Neural progenitor cell (in vitro differentiated cells): ENCODE data around the gene ATRN. TPM values are rescaled to one million over a fixed set of nuclear protein-coding genes. Genes with fewer than 3 reads are reported as not detected.
A peak's percentile ranks its signal among the peaks of the same experiment; 100 is the strongest.

Source experiments
- DNase-seq: peaks from one replicate; pipeline ENCODE4 v3.0.0-alpha.2; 2016; ENCODE audit warnings: low spot score
- H2AFZ ChIP-seq: fragments of 200-600 bp; sonication (generic); replicated peaks from 2 replicates; pipeline ENCODE4 v1.6.1; 2016; ENCODE audit warnings: antibody characterized with exemption
- H3F3A ChIP-seq: fragments of 200-600 bp; sonication (generic); 2 replicates; pipeline ENCODE4 v1.6.1; 2016; ENCODE audit warnings: antibody characterized with exemption, low read depth
- H3K27ac ChIP-seq: fragments of 200-600 bp; sonication (generic); 2 replicates; pipeline ENCODE4 v1.5.1; 2016; ENCODE audit warnings: mild to moderate bottlenecking
- H3K27me3 ChIP-seq: fragments of 200-600 bp; sonication (generic); 2 replicates; pipeline ENCODE4 v1.6.1; 2016; ENCODE audit warnings: mild to moderate bottlenecking, moderate library complexity
- H3K36me3 ChIP-seq: fragments of 200-600 bp; sonication (generic); 2 replicates; pipeline ENCODE4 v1.5.1; 2016
- H3K4me1 ChIP-seq: fragments of 200-600 bp; sonication (generic); 2 replicates; pipeline ENCODE4 v1.6.1; 2016; ENCODE audit warnings: mixed run types
- H3K4me2 ChIP-seq: fragments of 200-600 bp; sonication (generic); 2 replicates; pipeline ENCODE4 v1.6.1; 2016
- H3K4me3 ChIP-seq: fragments of 200-600 bp; sonication (generic); 2 replicates; pipeline ENCODE4 v1.5.1; 2016
- H3K79me2 ChIP-seq: fragments of 200-600 bp; sonication (generic); 2 replicates; pipeline ENCODE4 v1.6.1; 2016; ENCODE audit warnings: low read depth
- H3K9ac ChIP-seq: fragments of 200-600 bp; sonication (generic); 2 replicates; pipeline ENCODE4 v1.6.1; 2016
- H3K9me3 ChIP-seq: fragments of 200-600 bp; sonication (generic); 2 replicates; pipeline ENCODE4 v1.5.1; 2016; ENCODE audit warnings: low read depth
- H4K20me1 ChIP-seq: fragments of 200-600 bp; sonication (generic); 2 replicates; pipeline ENCODE4 v1.6.1; 2016; ENCODE audit warnings: low read depth
- H3K27ac Mint-ChIP-seq: 3 replicates; pipeline ENCODE4 v1.8.0; 2021; ENCODE audit warnings: mixed read lengths
- H3K27me3 Mint-ChIP-seq: 2 replicates; pipeline ENCODE4 v1.8.0; 2022; ENCODE audit warnings: low read depth, mild to moderate bottlenecking, inconsistent platforms, moderate library complexity, mixed read lengths; ENCODE audit not compliant: insufficient read depth
- H3K36me3 Mint-ChIP-seq: 3 replicates; pipeline ENCODE4 v1.8.0; 2021; ENCODE audit warnings: mixed read lengths
- H3K4me1 Mint-ChIP-seq: 3 replicates; pipeline ENCODE4 v1.8.0; 2021; ENCODE audit warnings: mixed read lengths
- H3K4me3 Mint-ChIP-seq: 3 replicates; pipeline ENCODE4 v1.8.0; 2021; ENCODE audit warnings: mild to moderate bottlenecking, moderate library complexity, mixed read lengths
- H3K9me3 Mint-ChIP-seq: 3 replicates; pipeline ENCODE4 v1.8.0; 2020; ENCODE audit warnings: mixed read lengths
- EZH2 ChIP-seq: fragments of 200-600 bp; sonication (generic); IDR thresholded peaks from 2 replicates; pipeline ENCODE4 v1.6.1; 2017; ENCODE audit warnings: antibody characterized with exemption, mild to moderate bottlenecking, moderate library complexity
- EZH2phosphoT487 ChIP-seq: fragments of 200-600 bp; sonication (generic); IDR thresholded peaks from 2 replicates; pipeline ENCODE4 v1.6.1; 2017; ENCODE audit warnings: antibody characterized with exemption
- total RNA-seq: library from RNA; depleted of rRNA; stranded (reverse); fragments of >200 nt; gene quantifications from 2 replicates; pipeline ENCODE4 v1.2.3, GENCODE V29; 2015; ENCODE audit warnings: low replicate concordance
- TF ChIP-seq, protein P1 (sequence below): fragments of 200-600 bp; sonication (generic); IDR thresholded peaks from 2 replicates; pipeline ENCODE4 v1.5.1; 2017; ENCODE audit warnings: antibody characterized with exemption, mild to moderate bottlenecking

Gene ATRN
- total RNA-seq, 1 donor from 2014 or later: 36.8 TPM

DNA sequence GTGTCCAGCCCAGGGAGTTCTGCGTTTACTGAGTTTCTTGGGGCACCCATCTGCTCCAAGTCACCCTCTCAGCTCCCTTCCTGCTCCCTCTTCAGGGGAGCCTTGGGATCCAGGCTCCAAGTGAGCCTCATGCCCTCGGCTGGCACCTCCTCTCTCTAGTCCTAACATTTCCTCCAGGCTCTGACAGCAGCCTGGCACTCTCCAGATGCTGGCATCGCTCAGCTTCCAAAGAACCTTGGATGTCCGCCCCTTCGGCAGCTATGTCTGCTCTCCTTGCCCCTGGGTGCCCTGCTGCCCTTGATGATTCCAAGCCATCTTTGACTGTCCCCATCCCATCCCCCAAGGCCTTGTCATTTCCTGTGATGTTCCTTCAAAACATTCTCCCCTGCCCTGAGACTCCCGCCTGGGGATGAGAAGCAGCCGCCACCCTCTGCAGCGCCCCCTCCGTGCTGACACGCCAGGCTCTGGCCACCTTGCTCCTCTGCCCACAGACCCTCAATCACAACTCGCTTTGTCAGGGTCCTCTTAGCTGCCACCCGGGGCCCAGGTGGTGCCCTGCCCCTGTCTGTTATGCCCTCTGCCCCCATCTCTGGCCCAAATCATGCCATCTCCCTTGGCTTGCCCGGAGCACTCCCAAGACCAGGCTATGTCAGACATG, 199.0 kb downstream of the ATRN start:
- H3K4me1 ChIP-seq: no peaks in the 10 kb centered on the region
- no peaks in the 10 kb centered on the region for H3K36me3 ChIP-seq
- no peaks in the 10 kb centered on the region for H3K9me3 ChIP-seq
- no peaks in the 10 kb centered on the region for H3K36me3 Mint-ChIP-seq
- peaks cover 11% of the 10 kb centered on the region for H3K4me1 Mint-ChIP-seq
- no peaks in the 10 kb centered on the region for H3K79me2 ChIP-seq
- no peaks in the 10 kb centered on the region for H4K20me1 ChIP-seq
- H3K27me3 ChIP-seq: peaks cover 33% of the 10 kb centered on the region
- H3K27ac ChIP-seq: no peak overlapping the region
- H3K27ac Mint-ChIP-seq: peak overlapping the region; percentile 68
- no peak overlapping the region for H3K4me3 ChIP-seq
- H3K4me3 Mint-ChIP-seq: peak overlapping the region; percentile 33
- no peak for TF ChIP-seq EZH2phosphoT487
- DNase-seq: no peak
- H3K9ac ChIP-seq: no peak overlapping the region
- no peak overlapping the region for H2AFZ ChIP-seq
- no peaks in the 10 kb centered on the region for H3K9me3 Mint-ChIP-seq
- H3K4me2 ChIP-seq: no peak overlapping the region
- H3F3A ChIP-seq: no peaks in the 10 kb centered on the region
- peaks cover 8% of the 10 kb centered on the region for H3K27me3 Mint-ChIP-seq

DNA sequence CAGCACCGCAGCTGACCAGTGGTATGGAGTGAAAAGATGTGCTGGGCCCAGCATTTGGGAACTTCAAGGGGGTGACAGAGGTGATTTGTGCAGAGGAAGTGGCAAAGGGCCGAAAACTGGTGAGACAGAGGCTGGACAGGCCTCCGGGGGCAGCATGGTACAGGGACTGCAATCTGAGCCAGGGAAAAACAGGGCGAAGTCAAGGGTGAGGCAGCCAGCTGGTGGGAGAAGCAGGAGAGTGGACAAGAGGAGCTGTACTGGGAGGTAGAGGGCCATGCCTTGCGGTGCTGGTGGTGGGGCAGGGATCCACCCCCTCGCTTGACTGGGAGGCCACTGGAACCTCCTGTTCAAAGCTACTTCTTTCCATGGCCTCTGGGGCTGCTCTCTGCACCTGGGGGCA, 199.7 kb downstream of the ATRN start:
- Mint-ChIP-seq H3K4me3 (no peak overlapping the region), H3K9me3 (no peaks in the 10 kb centered on the region), H3K27ac (peak overlapping the region; percentile 68), H3K36me3 (no peaks in the 10 kb centered on the region), H3K4me1 (peaks cover 11% of the 10 kb centered on the region), H3K27me3 (peaks cover 14% of the 10 kb centered on the region)
- Histone ChIP-seq H3K9ac (no peak overlapping the region), H2AFZ (no peak overlapping the region), H3K79me2 (no peaks in the 10 kb centered on the region), H4K20me1 (no peaks in the 10 kb centered on the region), H3K27me3 (peaks cover 33% of the 10 kb centered on the region), H3K36me3 (no peaks in the 10 kb centered on the region), H3K9me3 (no peaks in the 10 kb centered on the region), H3K27ac (no peak overlapping the region), H3K4me1 (no peaks in the 10 kb centered on the region), H3K4me3 (no peak overlapping the region), H3K4me2 (no peak overlapping the region), H3F3A (no peaks in the 10 kb centered on the region)
- DNase-seq: peak; percentile 33
- no peak for TF ChIP-seq EZH2
- TF ChIP-seq, protein P1, sequence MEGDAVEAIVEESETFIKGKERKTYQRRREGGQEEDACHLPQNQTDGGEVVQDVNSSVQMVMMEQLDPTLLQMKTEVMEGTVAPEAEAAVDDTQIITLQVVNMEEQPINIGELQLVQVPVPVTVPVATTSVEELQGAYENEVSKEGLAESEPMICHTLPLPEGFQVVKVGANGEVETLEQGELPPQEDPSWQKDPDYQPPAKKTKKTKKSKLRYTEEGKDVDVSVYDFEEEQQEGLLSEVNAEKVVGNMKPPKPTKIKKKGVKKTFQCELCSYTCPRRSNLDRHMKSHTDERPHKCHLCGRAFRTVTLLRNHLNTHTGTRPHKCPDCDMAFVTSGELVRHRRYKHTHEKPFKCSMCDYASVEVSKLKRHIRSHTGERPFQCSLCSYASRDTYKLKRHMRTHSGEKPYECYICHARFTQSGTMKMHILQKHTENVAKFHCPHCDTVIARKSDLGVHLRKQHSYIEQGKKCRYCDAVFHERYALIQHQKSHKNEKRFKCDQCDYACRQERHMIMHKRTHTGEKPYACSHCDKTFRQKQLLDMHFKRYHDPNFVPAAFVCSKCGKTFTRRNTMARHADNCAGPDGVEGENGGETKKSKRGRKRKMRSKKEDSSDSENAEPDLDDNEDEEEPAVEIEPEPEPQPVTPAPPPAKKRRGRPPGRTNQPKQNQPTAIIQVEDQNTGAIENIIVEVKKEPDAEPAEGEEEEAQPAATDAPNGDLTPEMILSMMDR: peak; percentile 48

DNA sequence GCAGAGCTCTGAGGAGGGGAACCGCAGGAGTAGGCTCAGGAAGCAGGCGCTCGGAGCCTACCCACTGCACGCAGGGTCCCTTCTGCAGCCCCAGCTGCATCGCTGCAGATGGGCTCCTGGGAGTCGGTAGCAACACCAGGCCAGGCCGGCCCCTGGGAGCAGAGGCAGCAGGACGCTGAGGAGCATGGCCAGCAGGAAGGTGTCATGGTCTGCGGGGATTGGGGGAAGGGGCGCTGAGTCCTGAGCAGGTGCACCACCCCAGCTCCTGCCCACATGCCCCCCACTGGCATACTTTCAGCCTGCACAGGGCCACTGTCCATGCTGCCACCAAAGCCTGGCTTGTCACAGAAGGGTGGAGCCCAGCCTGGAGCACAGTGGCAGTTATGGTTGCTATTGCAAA, 200.1 kb downstream of the ATRN start:
- Histone ChIP-seq H3K27me3 (peaks cover 33% of the 10 kb centered on the region), H3K4me1 (no peaks in the 10 kb centered on the region), H3K4me2 (no peak overlapping the region), H3K79me2 (no peaks in the 10 kb centered on the region), H3K4me3 (no peak overlapping the region), H2AFZ (no peak overlapping the region), H3K36me3 (no peaks in the 10 kb centered on the region), H3K9ac (no peak overlapping the region), H3F3A (no peaks in the 10 kb centered on the region), H3K27ac (no peak overlapping the region), H4K20me1 (no peaks in the 10 kb centered on the region), H3K9me3 (no peaks in the 10 kb centered on the region)
- peaks cover 15% of the 10 kb centered on the region for H3K27me3 Mint-ChIP-seq
- H3K4me3 Mint-ChIP-seq: no peak overlapping the region
- TF ChIP-seq EZH2phosphoT487 (no peak), EZH2 (no peak)
- TF ChIP-seq, protein P1: no peak
- peaks cover 11% of the 10 kb centered on the region for H3K4me1 Mint-ChIP-seq
- DNase-seq: no peak
- H3K9me3 Mint-ChIP-seq: no peaks in the 10 kb centered on the region
- H3K36me3 Mint-ChIP-seq: no peaks in the 10 kb centered on the region
- H3K27ac Mint-ChIP-seq: no peak overlapping the region

DNA sequence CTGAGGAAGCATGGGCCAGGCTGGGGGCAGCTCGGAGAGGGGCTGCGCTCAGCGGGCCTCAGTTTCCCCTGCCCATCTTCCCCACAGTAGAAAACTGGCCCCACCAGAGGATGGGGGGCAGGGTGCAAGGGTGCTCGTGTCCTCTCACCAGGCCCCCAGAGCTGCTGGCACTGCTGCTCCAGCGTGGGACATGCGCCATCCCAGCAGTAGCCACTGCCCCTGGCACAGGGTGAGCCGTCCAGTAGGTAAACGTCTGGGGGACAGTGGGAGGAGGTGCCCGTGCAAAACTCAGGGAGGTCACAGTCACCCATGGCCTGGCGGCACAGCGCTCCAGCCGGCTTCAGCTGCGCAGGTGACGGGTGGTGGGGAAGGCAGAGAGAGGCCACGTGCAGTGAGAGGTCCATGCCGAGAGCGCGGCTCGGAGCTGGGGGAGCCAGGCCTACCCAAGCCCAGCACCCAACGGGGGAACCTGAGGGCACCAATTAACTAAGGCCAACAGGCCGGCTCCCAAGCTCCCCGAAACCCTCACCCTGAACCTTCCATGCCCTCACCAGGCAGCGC, 201.2 kb downstream of the ATRN start:
- Mint-ChIP-seq H3K27ac (no peak overlapping the region), H3K4me1 (peaks cover 13% of the 10 kb centered on the region)
- peak overlapping the region; percentile 24 for H2AFZ ChIP-seq

More for the DNA sequence above, 201.2 kb downstream of the ATRN start:
- Histone ChIP-seq H3K27ac (no peak overlapping the region), H3K4me2 (peak overlapping the region; percentile 75), H3F3A (no peaks in the 10 kb centered on the region), H3K27me3 (peaks cover 33% of the 10 kb centered on the region), H3K4me1 (no peaks in the 10 kb centered on the region), H3K4me3 (peak overlapping the region; percentile 41), H4K20me1 (no peaks in the 10 kb centered on the region), H3K79me2 (no peaks in the 10 kb centered on the region), H3K36me3 (no peaks in the 10 kb centered on the region), H3K9me3 (no peaks in the 10 kb centered on the region), H3K9ac (no peak overlapping the region)
- DNase-seq: no peak
- Mint-ChIP-seq H3K27me3 (peaks cover 15% of the 10 kb centered on the region), H3K9me3 (no peaks in the 10 kb centered on the region), H3K4me3 (no peak overlapping the region), H3K36me3 (no peaks in the 10 kb centered on the region)
- TF ChIP-seq EZH2phosphoT487 (no peak), EZH2 (no peak)
